BJ (cell line): ENCODE measurements around the gene JAGN1. TPM values are rescaled to one million over a fixed set of nuclear protein-coding genes. Genes with fewer than 3 reads are reported as not detected.
"Not testable (repeated sequence)": the region's sequence is repeated elsewhere in the genome, so short reads cannot be mapped to it uniquely, and the experiment has no call there.

Experiments
- CTCF ChIA-PET: fragments of 350-600 bp; formaldehyde crosslinking; extraction: SDS; loops from one replicate; lab custom pipeline; 2021; ENCODE audit warnings: antibody characterized with exemption, inconsistent platforms; lab: Yijun Ruan, JAX
- POLR2A ChIA-PET: fragments of 300-600 bp; sonication (Branson Sonifier 250); formaldehyde crosslinking; extraction: SDS; loops from one replicate; lab custom pipeline; 2021; ENCODE audit warnings: antibody characterized with exemption; lab: Charles Lee
- DNase-seq: peaks from one replicate; pipeline ENCODE4 v3.0.0-alpha.2; 2011; ENCODE audit warnings: low read depth
- H3K27me3 ChIP-seq: 2 replicates; pipeline ENCODE4 v1.6.0; 2011; ENCODE audit warnings: low read length; ENCODE audit not compliant: control insufficient read depth, insufficient read depth
- H3K36me3 ChIP-seq: 2 replicates; pipeline ENCODE4 v1.5.1; 2011; ENCODE audit warnings: low read length; ENCODE audit not compliant: control insufficient read depth, insufficient read depth
- H3K4me3 ChIP-seq: 2 replicates; pipeline ENCODE4 v1.5.1; 2011; ENCODE audit warnings: low read depth, mild to moderate bottlenecking, control low read depth, low read length
- CTCF ChIP-seq: IDR thresholded peaks from 2 replicates; pipeline ENCODE4 v1.5.1; 2011; ENCODE audit warnings: low read depth, mild to moderate bottlenecking, control low read depth, inconsistent platforms, low read length, moderate library complexity; ENCODE audit not compliant: insufficient read depth
- polyA plus RNA-seq: library from polyadenylated mRNA; depleted of rRNA; stranded (reverse); fragments of >200 nt; gene quantifications from 2 replicates; pipeline ENCODE4 v1.2.3, GENCODE V29; 2011

The JAGN1 gene
- polyA plus RNA-seq, 1 experiment: 47.2 TPM

GRCh38 chr3:9935966-9936510, 45.6 kb downstream of the JAGN1 start:
- DNase-seq: no peak
- CTCF ChIA-PET: interaction anchor here (2.4 kb wide), 1 partner anchor 10 kb away, joined by 19 read pairs; no protein-coding TSS in a partner anchor

GRCh38 chr3:9937486-9938238, 47.3 kb downstream of the JAGN1 start:
- ChIA-PET POLR2A (no interaction called here), CTCF (interaction anchor here (1.1 kb wide), 1 partner anchor 9 kb away, joined by 6 read pairs; no protein-coding TSS in a partner anchor)
- Histone ChIP-seq H3K4me3 (no peak overlapping the region), H3K27me3 (no peaks in the 10 kb centered on the region), H3K36me3 (peaks cover 5% of the 10 kb centered on the region)
- DNase-seq: no peak
- no peak for TF ChIP-seq CTCF

More at GRCh38 chr3:9935966-9936510, 45.6 kb downstream of the JAGN1 start:
- Histone ChIP-seq H3K4me3 (no peak overlapping the region), H3K36me3 (peaks cover 3% of the 10 kb centered on the region; the same call in 1 of the 2 replicates), H3K27me3 (no peaks in the 10 kb centered on the region)
- POLR2A ChIA-PET: no interaction called here
- no peak for TF ChIP-seq CTCF

DNA sequence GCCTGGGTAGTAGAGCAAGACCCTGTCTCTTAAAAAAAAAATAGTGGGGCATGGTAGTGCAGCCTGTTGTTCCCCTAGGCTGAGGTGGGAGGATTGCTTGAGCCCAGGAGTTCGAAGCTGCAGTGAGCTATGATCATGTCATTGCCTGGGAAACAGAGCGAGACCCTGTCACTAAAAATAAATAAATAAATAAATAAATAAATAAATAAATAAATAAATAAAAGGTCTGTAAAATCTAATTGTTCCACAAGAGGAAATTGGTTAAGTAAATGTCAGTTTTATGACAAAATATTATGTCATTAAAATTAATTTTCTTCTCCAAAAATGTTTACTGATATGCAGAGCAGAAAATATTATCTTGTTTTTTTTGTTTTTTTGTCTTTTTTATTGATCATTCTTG, 48.6 kb downstream of the JAGN1 start:
- TF ChIP-seq CTCF: no peak
- Histone ChIP-seq H3K4me3 (no peak overlapping the region), H3K27me3 (no peaks in the 10 kb centered on the region), H3K36me3 (peaks cover 6% of the 10 kb centered on the region)
- no peak for DNase-seq
- CTCF ChIA-PET: no interaction called here
- POLR2A ChIA-PET: interaction anchor here (0.5 kb wide), 1 partner anchor 558 kb away, joined by 3 read pairs; no protein-coding TSS in a partner anchor

- CTCF ChIA-PET, H3K36me3 ChIP-seq, DNase-seq, POLR2A ChIA-PET, H3K27me3 ChIP-seq, H3K4me3 ChIP-seq: not testable (repeated sequence)
Measured at GRCh38 chr3:9939906-9940305, 49.5 kb downstream of the JAGN1 start.

DNA sequence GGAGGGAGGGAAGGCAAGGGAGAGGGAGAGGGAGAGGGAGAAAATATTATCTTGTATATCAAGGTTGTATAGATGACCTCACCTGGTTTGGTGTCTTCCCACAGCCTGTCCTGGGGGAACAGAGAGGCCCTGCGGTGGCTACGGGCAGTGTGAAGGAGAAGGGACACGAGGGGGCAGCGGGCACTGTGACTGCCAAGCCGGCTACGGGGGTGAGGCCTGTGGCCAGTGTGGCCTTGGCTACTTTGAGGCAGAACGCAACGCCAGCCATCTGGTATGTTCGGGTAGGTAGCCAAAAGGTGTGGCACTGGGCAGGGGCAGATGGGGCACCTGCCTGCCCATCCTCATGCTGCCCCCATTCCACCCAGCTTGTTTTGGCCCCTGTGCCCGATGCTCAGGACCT, 50.3 kb downstream of the JAGN1 start:
- no peaks in the 10 kb centered on the region for H3K27me3 ChIP-seq
- no peak for DNase-seq
- H3K4me3 ChIP-seq: no peak overlapping the region
- CTCF ChIA-PET: no interaction called here
- POLR2A ChIA-PET: no interaction called here
- peaks cover 8% of the 10 kb centered on the region for H3K36me3 ChIP-seq
- no peak for TF ChIP-seq CTCF
